Stimulated activated CD8-positive, alpha-beta memory T cell treated with anti-CD3 and anti-CD28 coated beads, Interleukin-2, amount 100 ng/mL, for 1 hour (primary cell): ENCODE results near the gene NRXN3.

Experiments
- DNase-seq, 2 donors: peaks; one replicate each; pipeline ENCODE4 v3.0.0-alpha.2; 2020; ENCODE audit warnings: low read depth in 2 of 2

The NRXN3 gene

DNA sequence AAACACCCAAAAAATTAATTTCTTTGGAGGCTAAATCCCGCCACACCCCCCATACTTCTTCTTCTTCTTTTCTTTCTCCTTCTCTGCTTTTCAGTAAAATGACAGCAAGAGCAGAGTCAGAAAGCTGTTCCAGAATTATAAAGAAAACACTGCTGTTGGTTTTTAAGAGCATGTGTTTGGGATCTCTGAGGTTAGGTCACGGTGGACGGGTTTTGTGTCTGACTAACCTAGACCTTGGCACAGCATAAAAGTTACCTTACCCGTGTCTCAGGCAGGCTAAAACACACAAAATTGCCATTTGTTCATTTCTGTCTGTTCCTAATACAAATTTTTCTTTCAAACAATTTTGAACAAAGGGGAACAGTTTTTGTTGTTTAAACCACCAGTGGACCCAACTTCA, 540.8 kb downstream of the NRXN3 start:
- no peak for DNase-seq

DNA sequence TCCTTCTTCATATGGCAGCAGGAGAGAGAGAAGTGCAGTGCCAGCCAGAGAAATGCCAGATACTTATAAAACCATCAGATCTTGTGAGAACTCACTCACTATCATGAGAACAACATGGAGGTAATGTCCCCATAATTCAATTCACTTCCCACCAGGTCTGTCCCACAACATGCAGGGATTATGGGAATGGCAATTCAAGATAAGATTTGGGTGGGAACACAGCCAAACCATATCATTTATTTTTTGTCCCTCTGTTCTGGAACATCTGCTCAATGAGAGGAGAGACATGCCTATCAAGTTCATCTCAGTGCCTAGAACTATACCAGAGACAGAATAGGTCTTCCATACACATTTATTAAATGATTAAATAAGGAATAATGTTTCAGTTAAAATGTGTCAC, 543.5 kb downstream of the NRXN3 start:
- no peak for DNase-seq

DNA sequence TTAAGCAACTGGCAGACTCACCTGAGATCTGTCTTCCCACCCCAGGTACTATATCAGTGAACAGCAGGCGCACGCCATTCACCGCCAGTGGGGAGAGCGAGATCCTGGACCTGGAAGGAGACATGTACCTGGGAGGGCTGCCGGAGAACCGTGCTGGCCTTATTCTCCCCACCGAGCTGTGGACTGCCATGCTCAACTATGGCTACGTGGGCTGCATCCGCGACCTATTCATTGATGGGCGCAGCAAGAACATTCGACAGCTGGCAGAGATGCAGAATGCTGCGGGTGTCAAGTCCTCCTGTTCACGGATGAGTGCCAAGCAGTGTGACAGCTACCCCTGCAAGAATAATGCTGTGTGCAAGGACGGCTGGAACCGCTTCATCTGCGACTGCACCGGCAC, 544.5 kb downstream of the NRXN3 start:
- no peak for DNase-seq

DNA sequence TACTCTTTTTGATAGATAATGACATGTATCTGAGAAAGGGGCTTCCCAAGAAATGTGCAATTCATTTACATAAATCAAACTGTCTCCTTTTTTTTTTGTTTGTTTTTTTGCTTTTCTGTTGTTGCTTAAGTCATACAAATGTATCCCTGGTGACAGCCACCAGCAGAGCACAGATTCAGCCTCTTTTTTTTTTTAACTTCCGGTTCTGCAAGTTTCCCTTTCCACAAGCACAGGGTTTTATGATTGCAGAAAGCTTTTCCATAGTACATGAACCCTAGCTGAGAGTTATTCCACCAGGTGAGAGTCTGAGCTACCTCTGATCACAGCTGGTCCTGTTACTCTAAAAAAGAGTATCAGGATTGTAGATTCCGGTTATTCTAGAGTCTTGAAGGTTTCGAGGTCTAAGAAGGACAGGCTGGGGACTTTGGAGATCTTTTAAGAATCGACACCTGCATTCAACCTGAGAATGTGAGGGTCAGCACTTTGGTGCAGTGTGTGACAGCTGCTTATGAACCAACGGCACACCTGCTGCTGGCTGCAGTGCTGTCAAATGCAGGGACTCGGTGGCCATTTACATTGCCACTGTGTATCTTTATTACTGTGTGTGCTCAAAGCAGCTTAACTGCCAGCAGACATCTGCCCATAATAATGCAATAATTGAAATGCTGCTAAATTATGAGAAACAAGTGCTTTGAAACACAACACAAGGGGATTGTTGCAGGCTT, 551.7 kb downstream of the NRXN3 start:
- DNase-seq, result no peak

DNA sequence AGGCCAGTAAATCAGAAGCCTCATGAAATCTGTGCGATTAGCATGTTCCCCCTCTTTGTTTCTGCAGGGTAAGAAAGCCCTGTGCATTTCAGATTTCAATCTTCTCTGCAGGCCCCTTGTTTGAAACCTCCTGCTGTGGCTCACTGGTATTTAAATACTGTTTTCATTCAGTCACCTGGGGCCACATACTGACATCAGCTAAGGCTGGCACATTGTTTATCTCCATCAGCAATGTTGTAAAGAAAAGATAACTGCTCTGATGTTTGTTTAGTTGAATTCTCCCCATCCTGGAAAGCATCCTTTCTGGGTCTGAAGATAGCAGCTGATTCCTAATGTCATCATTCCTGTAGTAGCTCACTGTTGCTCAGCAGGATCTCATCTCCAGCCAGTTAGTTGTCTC, 554.9 kb downstream of the NRXN3 start:
- DNase-seq, result no peak

DNA sequence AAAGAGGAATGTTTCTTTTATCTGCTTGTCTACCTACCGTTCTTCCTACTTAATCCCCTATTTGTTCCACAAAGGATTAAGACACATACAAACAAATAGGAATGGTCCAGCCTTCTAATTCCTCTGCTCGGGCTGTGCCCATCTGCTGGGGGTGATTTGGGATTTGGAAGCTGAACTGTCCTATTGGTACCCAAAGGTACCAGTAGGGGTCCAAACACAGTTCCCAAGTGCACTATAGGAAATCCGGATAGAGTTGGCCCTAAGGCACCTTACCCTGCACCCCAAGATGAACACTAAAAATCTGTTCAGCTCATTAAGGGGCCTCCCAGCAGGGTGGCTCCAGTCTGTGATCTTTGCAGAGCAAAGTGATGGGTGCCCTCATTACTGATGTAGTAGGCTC, 566.9 kb downstream of the NRXN3 start:
- no peak for DNase-seq

DNA sequence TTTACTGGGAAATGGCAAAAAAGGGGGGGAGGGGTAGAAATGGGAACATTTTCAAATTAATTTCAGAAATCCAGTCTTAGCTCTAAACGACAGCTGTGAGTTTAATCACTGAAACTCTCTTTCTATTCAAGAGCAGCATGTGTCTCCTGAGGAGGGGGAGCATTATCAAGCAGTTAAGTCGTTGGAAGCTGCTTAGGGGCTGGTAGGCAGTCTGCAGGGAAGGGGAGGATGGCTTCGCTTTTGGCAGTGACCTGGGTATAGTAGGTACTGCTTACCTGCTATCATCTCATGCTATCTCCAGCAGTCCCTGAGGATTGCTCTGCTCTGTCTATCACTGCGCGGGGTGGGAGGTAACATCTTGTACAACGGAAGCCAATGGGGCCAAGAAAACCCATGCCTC, 567.4 kb downstream of the NRXN3 start:
- DNase-seq, result no peak

DNA sequence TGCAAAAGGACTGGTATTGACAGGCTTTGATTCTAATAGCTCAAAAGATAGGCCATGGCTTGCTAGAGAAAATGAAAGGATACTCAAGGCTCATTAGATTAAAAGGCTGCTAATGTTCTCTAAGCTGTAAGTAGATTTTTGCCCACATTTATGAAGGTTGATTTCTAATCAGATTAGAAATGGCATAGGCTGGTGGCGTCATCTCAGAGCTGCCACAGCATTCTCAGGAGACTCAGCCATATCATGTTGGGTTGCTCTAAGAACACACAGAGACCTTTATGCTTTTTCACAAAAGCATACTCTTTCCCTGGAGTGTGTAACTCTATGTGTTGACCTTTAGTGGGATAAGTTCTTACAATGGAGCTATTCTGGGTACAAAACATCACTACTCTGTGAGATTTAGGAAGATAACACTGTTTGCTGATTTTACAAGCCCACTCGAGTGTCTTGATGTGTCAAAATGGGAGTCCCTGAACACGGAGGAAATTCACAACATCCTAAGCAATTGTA, 576.0 kb downstream of the NRXN3 start:
- DNase-seq, result no peak

DNA sequence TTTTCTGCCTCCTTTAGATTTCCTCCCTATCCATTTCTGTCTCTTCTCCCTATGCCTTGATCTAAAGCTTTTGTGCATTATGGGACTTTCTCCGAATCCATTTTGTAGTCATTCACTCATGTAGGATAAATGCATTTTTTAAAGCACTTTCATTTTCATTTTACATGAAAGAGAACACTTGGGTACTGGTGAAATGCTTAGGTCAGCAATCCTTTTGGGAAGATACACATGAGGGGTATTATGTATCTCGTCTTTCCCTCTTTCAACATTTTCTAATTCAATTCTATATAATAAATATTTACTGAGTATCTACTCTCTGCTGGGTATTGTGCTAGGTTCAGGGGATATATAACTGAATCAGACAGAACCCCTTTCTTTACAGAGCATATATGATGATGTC, 577.6 kb downstream of the NRXN3 start:
- no peak for DNase-seq

DNA sequence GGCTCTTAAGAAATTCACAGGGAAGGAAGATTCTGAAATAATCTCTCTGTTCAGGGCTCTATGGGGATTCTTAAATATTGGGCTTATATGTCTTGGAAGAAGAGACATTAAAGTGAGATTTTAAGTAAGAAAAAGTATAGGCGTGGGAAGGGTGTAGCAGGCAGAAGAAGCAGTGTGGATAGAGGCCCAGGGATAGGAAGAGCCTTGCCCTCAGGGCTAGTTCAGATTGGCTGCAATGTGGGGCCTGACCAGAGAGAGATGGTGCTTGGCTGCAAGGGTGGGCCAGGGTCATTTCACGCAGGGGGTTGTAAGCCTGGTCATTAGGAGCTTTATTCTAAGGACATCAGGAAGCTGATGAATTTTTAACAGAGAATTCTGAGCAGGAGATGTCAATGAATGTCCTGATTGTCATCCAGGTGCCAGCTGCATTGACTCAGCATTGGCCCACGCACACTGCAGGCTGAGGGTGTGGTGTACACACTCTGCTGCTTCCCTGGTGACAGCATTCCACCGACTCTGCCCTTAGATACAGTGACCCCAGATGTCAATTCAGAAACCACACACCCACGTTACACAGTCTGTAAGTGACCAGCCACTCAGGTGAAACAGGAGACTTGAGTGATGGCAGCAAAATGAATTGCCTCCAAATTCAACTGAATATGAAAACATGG, 582.5 kb downstream of the NRXN3 start:
- no peak for DNase-seq

DNA sequence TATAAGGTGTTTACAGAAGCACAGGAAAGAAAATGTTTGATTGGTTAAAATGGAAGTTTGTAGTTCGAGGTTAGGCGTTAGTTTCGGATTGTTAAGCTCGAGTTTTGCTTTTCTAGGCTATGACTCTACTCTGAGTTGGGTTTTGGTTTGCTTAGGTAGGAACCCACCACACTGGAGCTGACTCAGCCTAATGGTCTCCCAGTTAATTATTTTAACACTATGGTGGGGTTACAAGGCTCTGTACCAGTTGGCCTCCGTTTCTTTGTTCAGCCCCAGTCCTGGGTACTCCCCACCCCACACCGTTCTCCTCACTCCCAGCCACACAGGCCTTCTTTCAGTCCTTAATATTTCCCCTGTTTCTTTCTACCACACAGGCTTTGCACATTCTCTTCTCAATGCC, 583.9 kb downstream of the NRXN3 start:
- no peak for DNase-seq

DNA sequence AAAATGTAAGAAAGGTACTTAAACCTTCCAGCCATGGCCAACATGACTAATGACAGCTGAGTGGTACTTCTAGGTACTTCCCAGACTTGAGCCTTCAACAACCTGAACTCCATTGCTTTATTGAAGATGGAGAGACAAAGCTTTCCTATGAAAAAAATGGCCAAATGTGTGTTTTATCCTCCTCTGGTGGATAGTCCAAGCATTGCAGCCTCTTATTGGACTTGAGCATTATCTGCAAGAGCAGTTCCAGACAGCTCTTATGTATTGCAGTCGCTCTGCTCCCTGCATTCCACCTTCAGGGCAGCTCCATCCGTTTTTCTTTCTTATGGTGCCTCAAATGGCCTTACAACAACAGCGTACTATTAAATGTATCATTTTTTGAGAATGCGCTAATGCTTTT, 588.2 kb downstream of the NRXN3 start:
- DNase-seq, result no peak

DNA sequence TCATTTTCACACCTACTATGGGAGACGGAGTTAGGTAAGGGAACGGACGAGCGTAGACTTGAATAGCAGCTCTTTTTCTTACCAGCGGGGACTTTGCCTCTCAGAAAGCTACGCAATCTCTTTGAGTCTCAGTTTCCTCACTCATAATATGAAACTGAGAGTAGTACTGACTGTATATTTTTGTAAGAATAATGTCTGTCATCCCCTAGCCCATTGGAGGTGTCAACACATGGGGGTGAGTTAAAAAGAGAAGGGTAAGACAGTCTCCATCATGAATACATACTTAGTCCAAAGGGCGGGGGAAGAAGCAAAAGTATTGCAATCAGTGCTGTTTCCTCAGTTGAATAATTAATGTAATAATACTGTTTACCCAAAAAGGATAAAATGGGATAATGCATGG, 592.2 kb downstream of the NRXN3 start:
- no peak for DNase-seq

DNA sequence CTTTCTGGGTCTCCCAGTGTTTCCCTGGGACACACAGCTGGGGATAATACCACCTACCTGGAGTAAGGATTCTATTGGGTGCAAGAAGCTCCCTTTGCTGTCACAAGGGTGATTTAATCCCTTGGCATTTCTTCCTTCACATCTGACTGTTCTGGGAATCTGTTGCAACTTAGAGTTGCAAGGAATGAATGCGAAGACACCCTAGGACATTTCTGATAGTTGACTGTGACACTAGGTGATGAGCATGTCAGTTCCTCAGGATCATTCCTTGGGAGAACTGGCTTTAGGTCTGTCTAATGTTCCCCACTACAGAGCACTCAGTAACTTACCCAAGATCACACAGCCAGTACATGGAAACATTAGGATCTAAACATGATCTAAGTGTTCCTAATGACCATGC, 593.6 kb downstream of the NRXN3 start:
- DNase-seq, result no peak

DNA sequence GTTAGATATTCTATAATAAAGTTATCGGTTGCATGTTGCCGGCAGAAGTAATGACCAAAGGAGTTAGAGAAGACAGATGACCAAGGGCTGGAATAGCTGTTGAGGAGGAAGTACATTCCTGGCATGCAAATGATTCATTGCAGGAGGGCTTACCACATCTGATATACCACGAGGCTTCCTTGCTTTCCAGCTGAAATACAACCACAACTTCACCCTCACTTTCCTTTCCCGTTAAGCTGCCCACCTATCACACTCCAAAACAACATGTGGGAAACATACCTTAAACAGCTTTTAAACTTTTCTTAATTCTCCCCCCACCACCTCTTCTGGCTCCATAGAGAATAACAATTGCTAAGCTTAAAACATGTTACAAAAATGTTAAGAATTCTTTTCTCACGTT, 594.1 kb downstream of the NRXN3 start:
- no peak for DNase-seq

DNA sequence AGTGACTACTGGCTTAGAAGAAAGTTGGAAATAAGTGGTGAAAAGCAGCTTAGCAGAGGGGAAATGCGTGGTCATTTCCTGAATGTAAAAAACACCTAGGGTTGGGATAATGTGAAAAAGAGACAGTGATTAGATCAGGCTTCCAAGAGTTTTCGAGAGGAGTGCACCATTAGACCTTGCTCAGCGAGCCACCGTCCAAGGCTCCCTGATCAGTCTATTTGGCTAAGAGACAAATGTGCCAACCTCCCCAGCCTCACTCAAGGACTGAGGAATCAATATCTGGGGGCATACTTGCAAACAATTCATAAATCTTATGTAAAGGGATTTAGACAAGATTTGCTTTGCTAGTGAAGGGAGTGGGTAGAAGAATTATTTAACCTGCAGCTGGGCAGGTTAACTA, 594.5 kb downstream of the NRXN3 start:
- DNase-seq, result no peak

DNA sequence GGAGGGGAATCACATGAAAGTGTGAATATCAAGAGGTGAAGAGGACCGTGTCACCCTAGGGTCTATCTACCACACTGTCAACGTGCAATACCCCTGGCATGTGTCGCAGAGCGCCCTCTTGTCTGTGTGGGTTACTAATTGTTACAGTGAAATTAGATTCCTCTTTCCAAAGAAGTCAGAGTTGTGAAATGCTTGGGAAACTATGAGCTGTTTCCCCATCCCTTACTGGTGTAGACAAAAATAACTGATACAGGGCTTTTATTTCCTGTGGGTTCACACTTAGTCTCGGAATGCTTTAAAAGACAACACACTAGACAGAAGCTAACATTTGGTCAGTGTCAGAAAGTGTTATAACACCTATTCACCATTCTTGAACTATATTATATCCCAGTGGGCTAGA, 597.3 kb downstream of the NRXN3 start:
- no peak for DNase-seq

DNA sequence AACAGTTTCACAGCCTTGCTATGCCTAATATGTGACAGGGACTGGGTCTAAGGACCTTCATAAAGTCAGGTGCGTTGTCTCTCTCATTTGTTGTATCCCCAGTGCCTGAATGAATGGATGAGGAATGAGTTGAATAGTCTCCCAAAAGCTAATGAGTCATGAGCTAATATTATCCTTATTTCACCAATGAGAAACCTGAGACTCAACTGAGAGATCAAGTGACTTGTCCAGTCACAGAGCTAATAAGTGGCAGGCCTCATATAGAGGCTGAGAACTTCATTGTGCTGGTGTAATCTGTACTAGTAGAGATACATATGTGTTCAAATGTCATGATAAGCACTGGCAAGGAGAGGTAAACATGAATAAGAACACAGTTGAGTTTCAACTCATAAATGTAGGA, 612.4 kb downstream of the NRXN3 start:
- no peak for DNase-seq

DNA sequence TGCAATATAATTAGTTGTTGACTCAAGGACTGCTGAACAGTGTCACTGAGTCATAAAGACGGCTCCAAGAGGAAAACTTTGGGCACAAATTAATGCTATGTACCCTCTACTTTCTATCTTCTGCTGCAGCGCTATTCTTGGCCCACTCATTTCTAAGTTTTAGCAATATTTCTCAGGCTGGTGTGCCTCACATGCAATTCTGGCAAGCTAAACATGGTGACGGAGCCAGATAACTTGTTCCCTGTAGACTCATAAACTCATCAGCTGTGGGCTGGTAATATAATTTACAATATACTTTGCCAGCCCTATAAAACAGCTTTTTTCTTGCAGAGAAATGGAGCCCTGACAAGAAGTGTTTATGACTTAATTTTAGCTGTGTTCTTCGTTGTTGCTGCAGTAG, 615.1 kb downstream of the NRXN3 start:
- DNase-seq, result no peak

DNA sequence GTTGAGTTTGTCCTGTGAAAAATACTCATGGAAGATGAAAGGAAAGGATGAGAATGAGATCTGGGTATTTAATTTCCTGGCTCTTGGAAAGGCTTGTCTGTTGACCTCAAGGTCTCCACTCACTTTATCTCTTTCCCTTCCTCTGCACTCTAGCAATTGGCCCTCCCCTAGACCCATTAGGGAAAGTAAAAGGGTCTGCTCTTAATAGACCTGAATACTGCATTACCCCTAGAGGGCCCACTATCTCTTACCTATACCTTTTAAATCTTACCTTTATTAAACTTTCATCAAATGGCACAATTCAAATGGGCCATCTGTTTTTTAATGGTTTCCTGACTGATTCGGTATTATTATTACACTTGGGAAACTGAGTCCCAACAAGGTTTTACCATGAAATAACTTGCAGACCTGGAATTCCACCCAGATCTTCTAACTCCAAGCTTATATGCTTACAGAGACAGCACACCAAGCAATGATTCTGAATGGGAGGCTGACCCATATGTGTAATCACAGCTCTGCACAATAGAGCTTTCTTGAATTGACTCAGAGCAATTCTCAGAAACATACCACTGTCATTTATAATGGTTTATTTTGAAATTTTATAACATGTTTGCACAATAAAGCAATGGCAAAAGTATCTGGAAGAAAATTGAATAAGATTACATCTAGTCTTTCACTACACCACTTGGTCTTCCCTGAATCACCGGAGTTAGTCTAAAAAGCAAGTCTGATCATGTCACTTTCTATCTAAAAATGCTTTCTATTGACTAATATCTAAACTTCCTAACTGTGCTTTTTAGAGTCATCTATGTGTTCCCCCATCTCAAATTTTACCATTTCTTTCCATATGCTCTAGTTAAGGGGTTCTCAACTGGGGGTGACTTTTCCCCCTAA, 618.5 kb downstream of the NRXN3 start:
- no peak for DNase-seq

DNA sequence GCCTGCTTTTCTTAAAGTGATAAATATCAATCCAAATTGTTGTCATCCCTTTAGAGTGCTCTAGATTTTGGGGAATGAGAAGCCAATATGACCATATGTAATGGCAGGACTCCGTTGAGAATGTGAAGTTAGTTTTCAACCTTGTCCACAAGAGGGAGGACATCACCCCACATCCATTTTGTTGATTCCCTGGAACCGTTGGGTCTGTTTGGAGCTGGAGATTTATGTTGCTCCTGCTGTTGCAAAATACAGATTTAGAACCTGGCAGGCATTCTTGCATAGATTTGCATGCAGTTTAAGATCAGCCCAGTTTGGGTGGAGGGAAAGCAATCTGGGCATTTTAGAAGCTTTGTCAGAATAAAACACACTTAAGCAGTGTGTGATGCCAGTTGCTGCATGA, 620.1 kb downstream of the NRXN3 start:
- no peak for DNase-seq

DNA sequence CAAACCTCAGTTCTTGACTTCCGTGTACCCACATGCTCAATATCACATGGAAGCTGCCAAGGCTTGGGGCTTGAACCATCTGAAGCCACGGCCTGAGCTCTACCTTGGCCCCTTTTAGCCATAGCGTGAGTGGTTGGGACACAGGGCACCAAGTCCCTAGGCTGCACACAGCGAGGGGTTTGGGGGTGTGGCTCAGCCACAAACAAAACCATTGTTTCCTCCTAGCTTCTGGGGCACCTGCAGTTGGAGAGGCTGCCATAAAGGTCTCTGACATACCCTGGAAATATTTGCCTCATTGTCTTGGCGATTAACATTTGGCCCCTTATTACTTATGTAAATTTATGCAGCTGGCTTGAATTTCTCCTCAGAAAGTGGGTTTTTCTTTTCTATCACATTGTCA, 628.6 kb downstream of the NRXN3 start:
- no peak for DNase-seq

DNA sequence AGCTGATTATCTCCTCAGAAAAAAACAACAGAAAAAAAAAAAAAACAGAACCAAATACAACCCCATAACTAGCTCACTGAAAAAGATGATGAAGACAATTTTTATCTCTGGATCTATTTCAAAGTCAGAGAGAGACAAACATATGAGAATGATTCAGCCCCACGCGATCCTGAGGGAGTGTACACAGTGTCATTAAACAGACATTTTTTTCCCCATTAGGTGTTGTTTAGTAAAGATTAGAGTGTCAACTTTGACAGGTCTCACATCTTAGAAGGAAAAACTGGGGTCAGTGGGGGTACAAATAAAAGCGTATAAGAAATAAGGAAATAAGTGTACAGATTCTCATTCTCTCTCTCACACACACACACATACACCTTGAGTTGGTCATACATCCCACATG, 635.4 kb downstream of the NRXN3 start:
- no peak for DNase-seq
